Umbilical cord (tissue), 2 donors: ENCODE results near the gene NTRK3. TPM values are rescaled to one million over a fixed set of nuclear protein-coding genes. Genes with fewer than 3 reads are reported as not detected.

Experiments
- DNase-seq: peaks from one replicate; pipeline ENCODE4 v3.0.0-alpha.2; 2015; ENCODE audit warnings: low spot score
- total RNA-seq: library from RNA; depleted of rRNA; stranded (reverse); fragments of >200 nt; gene quantifications from one replicate; pipeline ENCODE4 v1.2.3, GENCODE V29; 2014; ENCODE audit warnings: low replicate concordance; ENCODE audit not compliant: insufficient read depth

The NTRK3 gene
- total RNA-seq, 1 donor from 2014 or later, result 24.1 TPM

- peak; percentile 35 for DNase-seq
Observed at GRCh38 chr15:87829332-87830050, 427.0 kb downstream of the NTRK3 start.

GRCh38 chr15:87828608-87829007 is 427.9 kb downstream of the NTRK3 start:
- peak; percentile 21 for DNase-seq

- no peak for DNase-seq
Observed at GRCh38 chr15:87827131-87827530, 429.4 kb downstream of the NTRK3 start.

GRCh38 chr15:87826119-87826747 is 430.3 kb downstream of the NTRK3 start:
- no peak for DNase-seq

- no peak for DNase-seq
Observed at GRCh38 chr15:87818756-87819155, 437.8 kb downstream of the NTRK3 start.

GRCh38 chr15:87817553-87817952 is 439.0 kb downstream of the NTRK3 start:
- no peak for DNase-seq

- no peak for DNase-seq
Observed at GRCh38 chr15:87816811-87817210, 439.7 kb downstream of the NTRK3 start.

GRCh38 chr15:87816016-87816415 is 440.5 kb downstream of the NTRK3 start:
- DNase-seq, result peak; percentile 19

Other genes starting within 250 kb of the NTRK3 start
- gene MRPL46, start 210.6 kb upstream of the NTRK3 start, total RNA-seq, result 10.4 TPM
- 19.5 TPM for gene MRPS11, start 211.0 kb upstream of the NTRK3 start, total RNA-seq